KMS-11 (cell line): Measurements from ENCODE around the gene KSR2.

Experiments
- H2AFZ ChIP-seq: fragments of 200-600 bp; sonication (generic); 2 replicates; pipeline ENCODE4 v1.6.1; 2016; ENCODE audit warnings: antibody characterized with exemption, mixed run types, low read depth
- H3K27ac ChIP-seq: fragments of 200-600 bp; sonication (generic); 2 replicates; pipeline ENCODE4 v1.6.1; 2016; ENCODE audit warnings: mild to moderate bottlenecking, mixed run types
- H3K27me3 ChIP-seq: fragments of 200-600 bp; sonication (generic); 2 replicates; pipeline ENCODE4 v1.6.1; 2017; ENCODE audit warnings: mild to moderate bottlenecking, low read depth, mixed run types, moderate library complexity; ENCODE audit not compliant: insufficient read depth
- H3K36me3 ChIP-seq: fragments of 200-600 bp; sonication (generic); 2 replicates; pipeline ENCODE4 v1.6.1; 2017; ENCODE audit warnings: mild to moderate bottlenecking, mixed run types; ENCODE audit not compliant: insufficient read depth
- H3K4me1 ChIP-seq: fragments of 200-600 bp; sonication (generic); 2 replicates; pipeline ENCODE4 v1.6.1; 2016; ENCODE audit warnings: mild to moderate bottlenecking, low read depth, mixed run types; ENCODE audit not compliant: poor library complexity, severe bottlenecking
- H3K4me2 ChIP-seq: fragments of 200-600 bp; sonication (generic); 2 replicates; pipeline ENCODE4 v1.7.0; 2016; ENCODE audit warnings: mild to moderate bottlenecking, mixed run types
- H3K4me3 ChIP-seq: fragments of 200-600 bp; sonication (generic); IDR thresholded peaks from 2 replicates; pipeline ENCODE4 v1.6.1; 2017; ENCODE audit warnings: low read depth, low read length, mixed read lengths; ENCODE audit not compliant: insufficient read depth
- H3K79me2 ChIP-seq: fragments of 200-600 bp; sonication (generic); 2 replicates; pipeline ENCODE4 v1.6.1; 2016; ENCODE audit warnings: low read depth, mixed run types; ENCODE audit not compliant: insufficient read depth
- H3K9ac ChIP-seq: fragments of 200-600 bp; sonication (generic); 2 replicates; pipeline ENCODE4 v1.6.1; 2016; ENCODE audit warnings: mild to moderate bottlenecking, mixed run types
- H4K20me1 ChIP-seq: fragments of 200-600 bp; sonication (generic); 2 replicates; pipeline ENCODE4 v1.6.1; 2016; ENCODE audit warnings: mild to moderate bottlenecking, mixed run types; ENCODE audit not compliant: insufficient read depth
- CTCF ChIP-seq: fragments of 200-600 bp; sonication (generic); conservative IDR thresholded peaks from 2 replicates; pipeline ENCODE4 v1.6.1; 2017; ENCODE audit warnings: low read depth, mild to moderate bottlenecking, antibody characterized with exemption, low read length, moderate library complexity, mixed read lengths

KSR2 gene

GRCh38 chr12:117577122-117577657, 391.6 kb downstream of the KSR2 start:
- H4K20me1 ChIP-seq, result no peaks in the 10 kb centered on the region
- no peaks in the 10 kb centered on the region for H3K36me3 ChIP-seq
- no peaks in the 10 kb centered on the region for H3K4me1 ChIP-seq
- H3K27ac ChIP-seq, result no peak overlapping the region
- no peak overlapping the region for H3K4me2 ChIP-seq
- no peak for TF ChIP-seq CTCF
- no peak overlapping the region for H3K4me3 ChIP-seq
- H3K27me3 ChIP-seq, result no peaks in the 10 kb centered on the region
- no peaks in the 10 kb centered on the region for H3K79me2 ChIP-seq
- no peak overlapping the region for H3K9ac ChIP-seq
- H2AFZ ChIP-seq, result no peak overlapping the region

GRCh38 chr12:117576053-117576452, 392.7 kb downstream of the KSR2 start:
- Histone ChIP-seq H3K27me3 (no peaks in the 10 kb centered on the region), H3K4me2 (no peak overlapping the region), H3K4me1 (no peaks in the 10 kb centered on the region), H2AFZ (no peak overlapping the region), H3K79me2 (no peaks in the 10 kb centered on the region), H4K20me1 (no peaks in the 10 kb centered on the region), H3K4me3 (no peak overlapping the region), H3K9ac (no peak overlapping the region), H3K36me3 (no peaks in the 10 kb centered on the region), H3K27ac (no peak overlapping the region)
- TF ChIP-seq CTCF, result no peak

GRCh38 chr12:117574655-117575054, 394.1 kb downstream of the KSR2 start:
- H3K27me3 ChIP-seq, result no peaks in the 10 kb centered on the region
- no peaks in the 10 kb centered on the region for H3K4me1 ChIP-seq
- H3K9ac ChIP-seq, result no peak overlapping the region
- no peaks in the 10 kb centered on the region for H4K20me1 ChIP-seq
- no peak overlapping the region for H3K27ac ChIP-seq
- H3K36me3 ChIP-seq, result no peaks in the 10 kb centered on the region
- TF ChIP-seq CTCF, result no peak
- H3K4me3 ChIP-seq, result no peak overlapping the region
- H3K79me2 ChIP-seq, result no peaks in the 10 kb centered on the region
- no peak overlapping the region for H3K4me2 ChIP-seq
- H2AFZ ChIP-seq, result no peak overlapping the region

- Histone ChIP-seq H3K79me2 (no peaks in the 10 kb centered on the region), H3K4me2 (no peak overlapping the region), H4K20me1 (no peaks in the 10 kb centered on the region), H3K27me3 (no peaks in the 10 kb centered on the region), H3K4me3 (no peak overlapping the region), H3K9ac (no peak overlapping the region), H3K4me1 (no peaks in the 10 kb centered on the region), H2AFZ (no peak overlapping the region), H3K27ac (no peak overlapping the region), H3K36me3 (no peaks in the 10 kb centered on the region)
- TF ChIP-seq CTCF, result no peak
Observed at GRCh38 chr12:117572755-117573154, 396.0 kb downstream of the KSR2 start.
